NCI-H748 (cell line): ENCODE results near the gene MAD1L1.

Experiments
- DNase-seq: peaks from one replicate; lab custom pipeline; 2025; ENCODE audit not compliant: unreplicated experiment; lab: John Stamatoyannopoulos, UW

MAD1L1 gene

DNA sequence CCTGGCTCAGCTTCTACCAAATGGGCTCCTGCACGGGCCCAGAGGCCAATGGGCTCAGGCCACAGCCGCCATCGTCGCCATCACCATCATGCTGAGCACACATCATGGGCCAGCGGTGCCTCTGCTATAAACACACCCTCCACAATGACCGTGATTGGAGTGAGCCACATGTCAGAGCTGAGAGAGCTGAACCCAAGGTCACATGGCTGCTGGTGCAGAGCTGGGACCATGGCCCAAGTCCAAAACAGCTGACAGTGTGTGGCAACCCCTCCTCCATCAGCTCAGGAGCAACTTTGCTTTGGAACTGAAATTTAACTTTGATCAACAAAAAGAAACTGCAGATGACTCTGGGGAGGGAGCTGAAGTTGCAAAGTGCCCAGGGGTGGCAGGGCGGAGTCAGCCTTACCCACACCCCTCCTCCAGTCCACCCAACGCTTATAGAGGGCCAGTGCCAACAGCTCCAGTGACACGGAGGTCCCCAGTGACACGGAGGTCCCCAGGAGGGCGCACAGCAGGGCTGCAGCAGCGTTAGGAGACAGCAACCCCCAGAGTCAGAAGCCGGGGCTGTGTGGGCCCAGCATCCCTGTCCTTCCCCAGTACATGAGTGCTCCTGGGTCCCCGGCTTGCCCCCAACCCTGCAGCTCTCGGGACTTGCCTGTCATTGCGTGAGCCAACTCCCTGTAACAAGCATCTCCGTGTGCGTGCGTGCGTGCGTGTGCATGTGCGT, 313.0 kb downstream of the MAD1L1 start:
- DNase-seq: no peak

DNA sequence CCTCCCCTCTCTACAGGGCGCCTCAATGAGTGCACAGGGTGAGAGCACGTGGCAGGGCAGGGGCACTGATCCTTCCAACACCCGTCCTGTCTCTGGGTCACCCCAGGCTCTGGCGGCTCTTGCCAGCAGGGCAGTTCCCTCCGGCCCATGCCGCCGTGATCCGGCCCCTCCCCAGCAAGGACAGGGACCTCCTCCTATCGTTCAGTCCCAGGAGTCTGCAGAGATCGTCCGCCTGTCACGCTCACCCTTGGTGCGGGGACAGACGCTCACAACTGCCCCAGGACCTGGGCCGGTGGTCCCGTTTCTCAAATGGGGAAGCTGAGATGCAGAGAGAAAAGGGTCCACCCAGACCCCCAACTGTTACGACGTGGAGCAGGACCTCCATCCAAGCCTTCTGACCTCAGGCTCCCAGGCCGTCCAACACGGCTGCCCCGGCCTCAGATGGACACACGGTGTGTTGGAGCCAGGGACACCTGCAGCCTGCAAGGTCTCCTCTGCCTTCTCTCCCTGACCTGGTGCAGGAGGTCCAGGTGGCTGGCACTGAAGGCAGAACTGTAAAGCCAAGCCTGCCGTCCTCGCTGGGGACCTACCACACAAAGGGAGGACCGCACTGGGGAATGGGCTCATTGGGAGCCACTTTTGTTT, 313.7 kb downstream of the MAD1L1 start:
- no peak for DNase-seq

DNA sequence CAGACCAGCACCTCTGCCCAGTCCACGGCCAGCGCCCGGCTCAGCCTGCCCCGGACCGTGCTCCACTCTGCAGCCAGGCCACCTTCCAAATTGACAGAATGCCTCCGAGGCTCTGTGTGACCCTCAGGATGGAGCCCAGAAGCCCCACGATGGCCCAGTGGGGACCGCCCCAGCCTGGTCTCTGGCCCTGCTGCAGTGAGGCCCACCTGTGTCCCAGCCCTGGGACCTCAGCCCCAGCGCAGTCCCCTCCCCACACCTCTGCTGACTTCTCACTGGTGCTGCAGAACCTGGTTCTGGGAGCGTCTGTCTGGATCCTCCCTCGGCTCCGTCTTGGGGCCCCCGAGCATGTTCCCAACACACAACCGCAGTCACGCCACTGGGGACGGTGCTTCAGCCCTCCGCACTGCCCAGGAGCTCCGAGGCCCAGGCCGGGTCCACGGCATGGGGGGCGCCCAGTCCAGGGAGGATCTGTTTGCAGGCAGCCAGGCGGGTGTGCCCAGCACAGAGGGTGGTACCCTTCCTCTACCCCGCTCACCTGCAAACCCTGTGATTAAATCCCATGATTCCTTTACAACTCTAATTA, 314.6 kb downstream of the MAD1L1 start:
- peak; percentile 64 for DNase-seq

DNA sequence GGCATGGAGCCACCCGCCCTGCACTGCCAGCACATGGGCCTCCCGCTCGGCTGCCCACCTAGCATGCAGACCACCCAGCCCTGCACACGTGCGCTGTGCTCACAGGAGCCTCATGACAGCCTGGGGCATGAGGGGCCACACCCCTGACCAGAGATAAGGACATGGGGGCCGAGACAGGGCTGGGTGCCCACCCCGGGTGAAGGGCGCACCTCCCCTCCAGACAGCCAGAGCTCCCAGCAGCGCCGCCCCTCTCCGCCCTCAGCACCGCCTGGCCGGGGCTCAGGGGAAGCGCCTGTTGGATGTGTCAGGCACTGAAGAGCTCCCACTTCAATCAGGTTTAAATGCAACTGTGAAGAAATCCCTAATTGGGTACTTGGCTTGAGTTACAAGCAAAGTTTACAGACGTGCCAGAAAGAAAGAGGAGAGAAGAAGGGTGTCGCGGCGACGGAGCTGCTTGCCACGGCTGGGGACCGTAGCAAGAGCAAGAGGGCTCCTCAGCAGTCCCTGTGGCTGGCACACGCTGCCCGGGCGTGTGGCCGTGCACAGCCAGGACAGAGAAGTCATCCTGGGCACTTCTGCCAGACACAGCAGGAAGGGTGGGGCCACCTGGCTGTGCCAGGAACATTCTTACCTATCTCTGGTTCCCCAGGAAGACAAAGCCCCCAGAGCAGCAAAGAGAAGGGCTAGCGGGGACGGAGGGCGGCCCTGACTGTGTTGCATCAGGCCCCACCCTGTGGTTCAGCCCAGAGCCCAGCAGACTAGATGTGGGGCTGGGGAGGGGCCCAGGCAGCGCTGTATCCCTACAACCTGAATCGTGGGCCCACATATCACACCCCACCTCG, 315.3 kb downstream of the MAD1L1 start:
- no peak for DNase-seq

DNA sequence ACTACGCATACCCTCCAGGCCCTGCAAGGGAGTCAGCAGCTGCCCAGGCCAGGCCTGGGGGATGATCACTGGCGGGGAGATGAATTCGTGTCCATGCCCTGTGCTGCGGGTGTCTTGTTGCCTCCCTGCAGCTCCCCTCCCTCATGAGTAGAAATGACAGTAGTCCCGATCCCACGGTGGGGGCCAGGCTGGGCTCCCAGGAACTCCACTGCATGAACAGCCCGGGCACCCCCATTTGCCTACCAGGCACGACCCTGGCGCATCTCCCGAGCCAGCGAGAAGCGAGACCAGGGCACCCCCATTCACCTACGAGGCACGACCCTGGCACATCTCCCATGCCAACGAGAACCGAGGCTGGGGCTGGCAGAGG, 316.2 kb downstream of the MAD1L1 start:
- DNase-seq: no peak

DNA sequence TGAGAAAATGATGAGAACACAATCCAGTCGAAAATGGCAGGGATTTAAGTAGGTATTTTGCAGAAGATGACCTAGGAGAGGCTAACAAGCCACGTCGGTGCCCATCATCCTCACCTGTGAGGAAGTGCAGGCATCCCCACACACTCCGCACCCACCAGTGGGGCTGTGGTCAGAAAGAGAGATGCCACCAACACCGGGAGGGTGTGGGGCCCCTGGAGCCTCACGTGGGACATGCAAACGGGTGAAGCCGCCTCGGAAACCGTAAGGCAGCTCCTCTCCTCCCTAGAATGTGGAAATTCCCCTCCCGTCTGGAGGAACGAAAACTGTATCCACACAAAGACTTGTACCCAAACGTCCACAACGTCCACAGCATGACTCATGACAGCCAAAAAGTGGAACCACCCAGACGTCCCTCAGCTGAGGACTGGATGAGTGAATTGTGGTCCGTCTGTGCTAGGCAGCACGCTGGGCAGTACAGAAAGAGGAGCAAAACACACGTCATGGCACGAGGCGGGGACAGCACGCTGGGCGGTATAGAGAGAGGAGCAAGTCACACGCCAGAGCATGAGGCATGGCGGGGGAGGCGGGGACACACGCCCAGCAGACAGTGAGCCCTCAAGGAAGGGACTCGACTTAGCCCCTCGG, 316.7 kb downstream of the MAD1L1 start:
- DNase-seq: no peak

DNA sequence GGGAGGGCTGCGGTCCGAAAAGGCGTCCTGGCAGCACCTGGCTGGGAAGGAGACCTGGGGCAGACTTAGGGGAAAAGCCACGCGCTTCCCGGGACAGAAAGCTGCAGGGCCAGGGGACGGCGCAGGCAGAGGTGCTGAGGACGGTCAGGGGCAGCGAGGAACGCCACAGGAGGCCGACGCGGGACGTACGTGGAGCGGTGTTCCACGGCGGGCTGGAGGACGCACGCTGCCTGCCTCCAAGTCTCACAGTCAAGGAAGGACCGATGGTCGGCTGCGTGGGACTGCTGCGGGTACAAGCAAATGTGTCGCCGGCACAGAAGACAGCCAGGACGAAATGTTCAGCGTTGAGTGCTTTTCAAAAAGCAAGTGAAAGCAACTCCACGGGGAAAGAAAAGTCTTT, 317.4 kb downstream of the MAD1L1 start:
- no peak for DNase-seq

DNA sequence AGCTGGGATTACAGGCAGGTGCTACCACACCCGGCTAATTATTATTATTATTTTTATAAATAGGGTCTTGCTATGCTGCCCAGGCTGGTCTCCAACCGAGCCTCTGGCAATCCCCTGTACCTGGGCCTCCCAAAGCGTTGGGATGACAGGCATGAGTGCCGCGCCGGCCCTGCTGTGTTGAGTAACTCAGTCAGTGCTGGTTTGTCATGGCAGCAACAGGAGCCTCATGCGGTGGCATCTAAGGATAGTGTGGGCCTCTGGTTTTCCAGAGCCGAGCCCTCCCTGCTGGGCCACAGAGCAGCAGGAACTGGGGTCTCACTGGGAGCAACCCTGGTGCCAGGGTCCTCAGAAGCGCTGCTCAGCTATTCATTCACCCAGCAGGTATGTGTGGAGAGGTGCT, 318.0 kb downstream of the MAD1L1 start:
- DNase-seq: no peak

DNA sequence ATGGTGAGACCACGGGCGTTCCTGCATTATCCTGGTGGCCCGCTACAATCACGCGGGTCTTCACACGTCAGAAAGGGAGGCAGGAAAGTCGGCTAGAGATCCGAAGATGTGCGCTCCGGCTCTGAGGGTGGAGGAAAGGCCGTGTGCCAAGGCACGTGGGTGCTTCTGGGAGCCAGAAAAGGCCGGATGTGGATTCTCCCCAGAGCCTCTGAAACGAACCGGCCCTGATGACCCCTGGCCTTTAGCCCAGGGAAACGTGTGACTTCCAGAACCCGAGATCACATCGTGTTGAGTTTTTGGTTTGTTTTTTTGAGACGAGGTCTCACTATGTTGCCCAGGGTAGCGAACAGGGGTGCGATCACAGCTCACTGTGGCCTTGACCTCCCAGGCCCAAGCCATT, 318.4 kb downstream of the MAD1L1 start:
- DNase-seq: no peak

DNA sequence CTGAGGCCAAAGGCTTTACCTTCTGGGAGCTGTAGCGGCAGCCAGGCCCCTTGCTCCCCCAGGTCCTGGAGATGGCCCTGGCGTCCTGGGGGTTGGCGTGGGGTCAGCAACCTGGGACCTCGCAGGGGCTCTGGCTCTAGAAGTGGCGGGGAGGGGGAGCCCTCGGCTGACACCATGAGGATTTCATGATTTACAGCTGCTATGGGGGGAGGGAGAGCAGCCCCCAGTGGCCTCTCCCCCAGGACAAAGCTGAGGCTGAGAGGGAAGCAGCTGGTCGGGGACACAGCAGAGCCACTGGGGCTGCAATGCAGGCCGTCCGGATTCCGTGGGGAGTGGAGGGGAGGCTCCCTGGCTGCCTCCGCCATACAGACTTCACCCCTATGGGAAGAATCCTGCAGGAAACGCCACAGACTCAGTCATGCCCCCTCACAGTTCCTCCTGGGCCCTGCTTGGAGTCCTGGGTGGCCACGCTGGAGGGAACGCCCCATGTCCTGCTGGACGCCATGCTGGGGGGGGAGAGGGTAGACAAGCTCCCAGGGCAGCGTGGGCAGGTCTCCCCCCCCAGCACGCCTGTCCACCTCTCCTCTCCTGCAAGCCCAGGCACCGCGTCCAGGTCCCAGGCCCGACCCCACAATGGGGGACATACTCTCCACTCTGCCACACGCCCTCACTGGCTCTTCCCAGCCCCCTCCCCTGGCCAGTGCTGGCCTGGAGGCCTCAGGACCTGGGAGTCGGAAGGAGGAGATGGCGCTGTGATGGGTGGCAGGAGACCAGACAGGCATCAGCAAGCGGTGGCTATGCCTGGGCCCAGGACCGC, 319.1 kb downstream of the MAD1L1 start:
- DNase-seq: no peak

DNA sequence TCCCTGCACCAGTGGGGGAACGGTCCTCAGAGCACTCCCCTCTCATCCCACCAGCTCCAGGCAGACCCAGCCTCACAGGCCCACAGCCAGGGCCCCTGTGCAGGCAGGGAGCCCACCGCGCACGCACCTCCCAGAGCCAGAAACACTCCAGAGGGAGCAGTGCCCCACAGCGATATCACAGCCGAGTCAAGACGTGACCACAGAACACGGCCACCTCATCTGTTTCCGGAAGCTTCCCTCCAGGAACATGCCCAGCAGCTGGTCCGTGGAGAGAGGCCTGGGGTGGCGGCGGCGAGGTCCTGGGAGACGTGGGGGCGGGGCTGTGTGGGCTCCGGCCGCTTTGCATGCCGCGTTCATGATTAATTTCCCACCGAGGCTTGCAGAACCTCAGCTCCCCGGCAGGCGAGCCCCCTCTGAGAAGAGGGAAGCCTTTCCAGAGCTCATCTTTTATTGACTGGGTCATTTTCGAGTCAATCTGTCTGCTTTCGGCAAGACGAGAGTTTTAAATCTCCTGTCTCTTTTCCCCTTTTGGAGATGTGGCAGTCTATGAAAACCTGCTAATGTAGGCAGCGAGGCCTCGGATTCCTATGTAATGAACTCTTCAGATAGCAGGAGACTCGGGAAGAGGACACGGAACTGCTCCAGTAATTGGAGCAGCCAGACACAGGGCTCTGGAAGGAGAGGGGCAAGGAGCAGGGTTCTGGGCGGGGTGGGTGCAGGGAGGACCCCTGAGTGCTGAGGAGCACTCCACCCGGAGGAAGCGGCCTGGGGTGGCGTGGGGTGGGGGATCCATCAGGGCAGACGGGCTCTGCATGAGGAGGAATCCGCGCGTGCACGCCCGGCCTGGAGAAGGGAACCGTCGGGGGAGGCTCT, 319.9 kb downstream of the MAD1L1 start:
- no peak for DNase-seq

DNA sequence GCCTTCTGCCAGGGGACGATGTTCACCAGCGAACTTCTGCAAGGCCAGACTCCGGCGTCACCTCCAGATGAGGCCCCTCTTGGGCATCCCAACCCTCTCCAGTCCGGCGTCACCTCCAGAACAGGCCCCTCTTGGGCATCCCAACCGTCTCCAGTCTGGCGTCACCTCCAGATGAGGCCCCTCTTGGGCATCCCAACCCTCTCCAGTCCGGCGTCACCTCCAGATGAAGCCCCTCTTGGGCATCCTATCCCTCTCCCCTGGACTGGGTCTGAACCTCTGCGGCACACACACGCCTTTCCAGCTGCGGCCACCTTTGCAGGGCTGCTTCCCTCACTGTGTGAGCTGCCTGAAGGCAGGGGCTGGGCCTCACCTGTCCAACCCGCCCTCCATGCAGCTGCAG, 321.2 kb downstream of the MAD1L1 start:
- no peak for DNase-seq

DNA sequence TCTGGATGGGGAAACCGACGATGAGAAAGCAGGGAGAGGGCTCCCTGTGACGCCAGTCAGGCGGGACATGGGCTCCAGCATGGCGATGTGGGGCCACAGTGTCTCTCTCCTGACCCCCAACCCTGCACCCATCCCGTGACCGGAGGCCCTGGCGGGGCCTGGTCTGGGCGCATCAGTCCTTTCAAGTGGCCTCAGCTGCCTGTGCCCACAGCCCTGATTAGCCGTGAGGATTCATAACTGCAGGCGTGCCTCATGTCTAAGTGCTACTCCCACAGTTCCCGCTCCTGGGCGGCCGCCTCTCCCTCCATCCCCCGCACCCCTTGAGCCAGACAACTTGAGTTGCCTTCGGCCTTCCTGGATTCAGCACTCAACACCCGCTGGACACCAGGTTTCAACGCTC, 321.9 kb downstream of the MAD1L1 start:
- DNase-seq: no peak

DNA sequence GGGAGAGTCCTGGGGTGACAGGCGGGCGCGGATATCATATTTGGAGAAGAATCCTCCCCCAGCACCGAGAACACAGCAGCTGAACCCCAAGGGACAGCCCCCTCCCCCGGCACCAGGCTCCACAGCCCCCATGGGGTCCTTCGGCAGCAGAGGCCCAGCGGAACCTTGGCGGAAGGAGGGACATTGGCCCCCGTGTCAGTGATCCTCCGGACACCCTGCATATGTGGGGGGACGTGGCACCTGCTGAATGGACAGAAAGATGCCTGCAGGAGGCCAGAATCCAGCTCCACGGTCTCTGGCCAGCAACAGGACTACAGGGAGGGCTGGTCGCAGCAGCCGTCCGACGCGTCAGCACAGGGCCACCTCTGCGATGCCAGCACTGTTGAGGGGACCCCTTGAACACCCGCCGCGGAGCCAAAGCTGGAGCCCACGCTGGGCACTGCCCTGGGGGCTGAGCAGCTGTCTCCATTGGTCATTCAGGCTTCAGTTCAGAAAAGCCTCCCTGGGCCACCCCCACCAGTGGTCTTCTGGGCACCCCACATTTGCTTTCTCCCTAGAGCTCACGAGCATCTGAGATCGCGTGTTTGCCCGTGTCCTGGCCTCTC, 322.6 kb downstream of the MAD1L1 start:
- DNase-seq: no peak

DNA sequence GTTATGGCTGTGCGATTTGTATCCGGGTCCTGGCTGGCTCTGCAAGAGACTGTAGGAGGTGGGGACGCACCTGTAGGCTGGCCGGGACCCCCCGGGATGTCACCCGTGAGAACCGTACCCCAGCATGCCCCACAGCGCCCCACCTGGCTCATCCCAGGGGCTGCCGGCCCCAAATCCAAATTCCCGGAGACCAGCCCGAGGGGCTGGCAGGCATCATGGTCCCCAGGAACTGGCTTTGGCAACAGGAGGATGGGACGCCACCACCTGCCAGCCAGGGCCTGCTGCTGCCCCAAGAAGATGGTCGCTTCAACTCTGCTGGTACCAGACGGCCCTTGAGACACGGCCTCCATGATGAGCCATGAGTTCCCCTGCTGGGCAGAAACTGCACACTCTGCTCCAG, 323.3 kb downstream of the MAD1L1 start:
- DNase-seq: no peak

DNA sequence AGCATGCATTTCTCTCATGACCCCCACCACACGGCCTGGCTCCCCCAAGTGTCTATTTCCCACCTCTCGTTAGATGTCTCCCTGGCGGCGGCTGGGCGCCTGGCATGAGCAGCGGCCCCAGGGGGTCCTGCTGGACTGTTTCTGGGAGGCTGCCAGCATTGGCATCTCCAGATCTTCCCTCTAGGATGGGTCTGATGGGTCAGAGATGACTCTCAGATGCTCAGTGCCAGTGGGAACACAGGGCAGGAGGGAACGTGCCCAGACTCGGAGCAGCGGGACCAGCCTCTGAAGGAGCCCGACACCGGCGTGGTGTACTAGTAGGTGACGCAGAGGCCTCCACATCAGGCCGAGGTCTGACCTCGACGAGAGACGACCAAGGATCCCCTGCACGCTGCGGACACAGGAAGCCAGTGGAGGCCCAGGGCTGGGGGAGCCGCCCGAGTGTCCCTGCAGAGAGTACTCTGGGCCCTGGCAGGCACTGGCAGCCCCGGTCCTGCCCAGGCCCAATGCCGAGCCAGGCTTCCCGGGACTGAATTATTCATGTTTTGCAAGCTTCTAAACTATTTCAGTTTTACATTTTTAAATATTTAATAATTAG, 323.8 kb downstream of the MAD1L1 start:
- no peak for DNase-seq

DNA sequence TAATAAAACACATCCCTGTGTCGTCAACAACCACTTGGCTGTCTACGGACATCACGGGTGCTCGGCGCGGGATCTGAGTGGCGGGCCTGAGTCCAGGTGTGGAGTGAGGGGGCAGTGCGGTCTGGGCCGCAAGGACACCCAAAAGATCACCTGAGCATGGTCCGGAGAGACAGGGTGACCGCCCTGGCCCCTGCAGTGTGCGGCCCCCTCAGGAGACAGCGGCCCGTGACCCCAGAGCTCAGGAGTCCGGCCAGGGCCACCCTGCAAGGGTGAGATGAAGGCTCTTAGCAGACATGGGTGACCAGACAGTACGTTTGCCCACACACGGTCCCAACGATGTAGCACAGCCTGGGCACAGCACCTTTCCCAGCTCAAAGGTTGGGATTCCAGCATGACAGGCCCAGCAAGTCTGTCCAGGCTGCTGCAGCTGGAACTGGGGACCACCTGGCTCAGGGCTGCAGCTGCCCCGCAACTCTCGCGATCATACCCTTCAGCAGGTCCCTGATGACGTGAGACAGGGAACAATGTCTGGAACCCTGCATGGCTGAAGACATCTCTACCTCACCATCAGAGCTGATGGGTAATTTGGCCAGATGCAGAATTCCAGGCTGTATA, 324.9 kb downstream of the MAD1L1 start:
- no peak for DNase-seq
